Stimulated activated CD8-positive, alpha-beta memory T cell treated with anti-CD3 and anti-CD28 coated beads, Interleukin-7, amount 100 ng/mL, for 1 hour (primary cell): ENCODE results near the gene PTPN3.
"Not testable (repeated sequence)": the region's sequence is repeated elsewhere in the genome, so short reads cannot be mapped to it uniquely, and the experiment has no call there.

Experiments used
- DNase-seq, 2 donors: peaks; one replicate each; pipeline ENCODE4 v3.0.0-alpha.2; 2020; ENCODE audit warnings: low read depth in 2 of 2

PTPN3 gene

DNA sequence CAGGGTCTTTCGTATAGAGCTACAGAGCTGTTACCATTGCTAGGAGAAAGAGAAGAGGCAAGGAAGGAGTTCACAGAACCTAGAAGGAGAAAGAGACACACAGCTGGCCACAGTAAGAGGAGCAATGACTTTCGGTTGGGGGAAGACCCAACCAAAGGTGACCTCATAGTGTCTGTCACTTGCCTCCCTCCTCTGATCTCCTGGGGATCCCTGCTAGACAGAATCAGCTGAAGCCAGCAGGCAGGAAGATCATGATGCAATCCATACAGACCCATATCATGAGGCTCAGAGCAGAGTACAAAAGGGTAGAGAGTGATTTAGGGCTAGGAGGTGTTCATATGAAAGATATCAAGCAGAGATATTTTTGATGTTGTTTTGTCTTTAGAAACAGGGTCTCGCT is 151.2 kb downstream of the PTPN3 start:
- no peak for DNase-seq

DNA sequence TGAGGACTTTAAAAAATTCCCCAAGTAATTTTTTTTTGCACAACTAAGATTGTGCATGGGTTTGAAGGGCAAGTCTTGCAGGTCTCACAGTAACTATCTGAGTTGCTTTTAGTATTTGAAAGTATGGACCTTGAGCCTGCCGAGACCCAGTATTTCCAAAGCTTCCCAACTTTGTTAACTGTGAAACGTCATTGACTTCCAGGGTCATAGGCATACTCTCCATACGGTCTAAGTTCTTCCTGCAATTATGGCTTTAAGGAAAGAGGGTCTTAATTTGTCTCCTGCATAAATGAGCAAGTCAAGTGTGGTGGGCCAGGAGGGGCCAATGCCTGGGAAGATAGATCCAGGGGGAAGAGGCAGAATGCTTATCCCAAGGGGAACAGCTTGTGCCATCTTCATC is 153.2 kb downstream of the PTPN3 start:
- DNase-seq: no peak

- no peak for DNase-seq
Observed at GRCh38 chr9:109342878-109343277, 155.2 kb downstream of the PTPN3 start.

GRCh38 chr9:109341561-109341960 is 156.5 kb downstream of the PTPN3 start:
- DNase-seq: no peak

- not testable (repeated sequence) for DNase-seq
Observed at GRCh38 chr9:109340979-109341378, 157.1 kb downstream of the PTPN3 start.

DNA sequence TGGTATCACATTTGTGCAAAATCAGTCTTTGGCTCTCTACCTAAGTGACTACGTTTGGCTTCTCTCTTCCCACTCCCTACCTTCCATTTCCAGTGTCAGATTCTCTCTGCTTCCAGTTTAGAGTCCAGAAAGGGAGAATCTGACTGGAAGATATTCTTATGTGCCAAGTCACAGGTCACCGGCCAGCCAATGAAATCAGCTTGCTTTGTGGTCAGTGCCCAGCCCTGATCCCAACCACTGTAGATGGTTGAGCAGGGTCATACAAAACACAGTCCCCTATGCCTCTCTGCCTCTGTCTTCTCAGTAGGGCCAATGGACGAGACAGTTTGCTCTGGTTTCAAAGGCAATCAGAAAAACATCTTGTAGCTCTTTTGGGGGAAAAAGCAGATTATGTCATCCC is 161.7 kb downstream of the PTPN3 start:
- DNase-seq: no peak

- no peak for DNase-seq
Observed at GRCh38 chr9:109335929-109336328, 162.2 kb downstream of the PTPN3 start.

DNA sequence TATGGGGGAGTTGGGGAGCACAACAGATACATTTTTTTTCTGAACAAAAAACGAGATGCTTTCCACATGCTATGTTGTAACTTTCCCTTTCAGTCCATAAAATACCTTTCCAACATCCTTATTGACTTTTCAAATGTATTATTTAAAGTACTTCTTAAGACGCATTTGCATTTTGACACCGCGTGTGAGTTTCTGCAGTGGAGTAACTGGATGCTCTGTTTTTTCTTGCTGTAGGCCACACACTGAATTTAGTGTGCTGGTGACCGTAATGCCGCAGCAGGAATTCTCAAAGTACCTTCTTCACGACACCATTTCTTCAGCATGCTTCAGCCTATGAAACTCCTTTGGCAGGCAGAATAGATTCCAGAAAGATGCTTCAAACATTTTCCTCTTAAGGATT is 163.0 kb downstream of the PTPN3 start:
- DNase-seq: no peak

GRCh38 chr9:109331353-109331752 is 166.8 kb downstream of the PTPN3 start:
- DNase-seq: no peak

GRCh38 chr9:109329638-109330258 is 168.4 kb downstream of the PTPN3 start:
- no peak for DNase-seq

- DNase-seq: no peak
Observed at GRCh38 chr9:109328978-109329637, 169.0 kb downstream of the PTPN3 start.
